ENCODE measurements around the gene ZNF525. TPM values are rescaled to one million over a fixed set of nuclear protein-coding genes. Genes with fewer than 3 reads are reported as not detected.
"Not testable (repeated sequence)": the region's sequence is repeated elsewhere in the genome, so short reads cannot be mapped to it uniquely, and the experiment has no call there.

Gene ZNF525
- total RNA-seq, 1 experiment from 2014 or later = 37.7 TPM

GRCh38 chr19:53409505-53410204 is 44.1 kb downstream of the ZNF525 start:
- Mint-ChIP-seq H3K36me3 (ENCODE audit: insufficient read depth in 1 of 3, low read depth in 3 of 3) (peaks cover 76 to 85% (median 80%) of the 10 kb centered on the region in 3 experiments), H3K4me3 (no peak overlapping the region), H3K9me3 (peaks cover 62 to 71% of the 10 kb centered on the region in 2 experiments), H3K27me3 (ENCODE audit: low read depth) (no peaks in the 10 kb centered on the region), H3K27ac (no peak overlapping the region), H3K4me1 (no peaks in the 10 kb centered on the region)
- Histone ChIP-seq H3K79me1 (ENCODE audit: insufficient read depth, low read depth, low read length, poor library complexity, severe bottlenecking) (no peaks in the 10 kb centered on the region), H2BK15ac (ENCODE audit: low read depth, low read length) (no peak overlapping the region), H2AK5ac (ENCODE audit: insufficient read length, low read length) (no peak overlapping the region), H3K14ac (ENCODE audit: insufficient read depth, low read length) (no peak overlapping the region), H4K8ac (replicated peaks; ENCODE audit: insufficient read length, low read depth, low read length) (no peak overlapping the region), H3K18ac (ENCODE audit: insufficient read length, low read depth, low read length) (no peak overlapping the region), H4K91ac (ENCODE audit: insufficient read length, low read depth, low read length) (no peak overlapping the region), H3K4me2 (ENCODE audit: insufficient read depth, insufficient read length, low read length) (no peak overlapping the region), H2BK5ac (ENCODE audit: insufficient read length, low read length) (no peak overlapping the region), H2BK20ac (ENCODE audit: low read depth, low read length, poor library complexity, severe bottlenecking) (no peak overlapping the region), H4K20me1 (ENCODE audit: control insufficient read depth, insufficient read depth, insufficient read length) (no peaks in the 10 kb centered on the region), H3K56ac (ENCODE audit: insufficient read length, low read depth, low read length) (no peak overlapping the region), H3K4me1 (ENCODE audit: insufficient read depth, low read length) (no peaks in the 10 kb centered on the region), H3K9ac (ENCODE audit: extremely low read depth, insufficient read length, low read length) (no peak overlapping the region), H3K27me3 (ENCODE audit: insufficient read depth, low read length) (no peaks in the 10 kb centered on the region), H2BK120ac (ENCODE audit: low read depth, low read length, poor library complexity, severe bottlenecking) (no peak overlapping the region), H3K27ac (ENCODE audit: insufficient read length, low read depth, low read length) (no peak overlapping the region), H3K4ac (ENCODE audit: low read depth, low read length) (no peak overlapping the region), H3K79me2 (ENCODE audit: insufficient read depth, low read length) (no peaks in the 10 kb centered on the region), H2BK12ac (ENCODE audit: insufficient read length, low read depth, low read length) (no peak overlapping the region), H3K9me3 (ENCODE audit: control insufficient read depth, low read depth, low read length) (peaks cover 37% of the 10 kb centered on the region), H4K5ac (ENCODE audit: insufficient read length, low read depth, low read length) (no peak overlapping the region), H3K23me2 (ENCODE audit: insufficient read length, low read depth, low read length, poor library complexity, severe bottlenecking) (no peaks in the 10 kb centered on the region), H3K23ac (ENCODE audit: insufficient read length, low read depth, low read length) (no peak overlapping the region), H2AFZ (ENCODE audit: low read length) (no peak overlapping the region), H3T11ph (ENCODE audit: low read length) (no peak overlapping the region)
- DNase-seq = no peak
- TF ChIP-seq CTCF (conservative IDR thresholded peaks at IDR 0.05) = no peak
- no CpG with 5 or more reads among the region's 7 CpGs for WGBS (ENCODE audit: extremely low coverage, insufficient read length, low lambda C conversion rate)

GRCh38 chr19:53420520-53421315 is 55.2 kb downstream of the ZNF525 start:
- H2AK5ac ChIP-seq (ENCODE audit: insufficient read length, low read length); H3K27ac Mint-ChIP-seq; H2AFZ ChIP-seq (ENCODE audit: low read length); H3K4ac ChIP-seq (ENCODE audit: low read depth, low read length); H3K27me3 Mint-ChIP-seq (ENCODE audit: low read depth); H4K8ac ChIP-seq (replicated peaks; ENCODE audit: insufficient read length, low read depth, low read length); H3K9me3 ChIP-seq (ENCODE audit: control insufficient read depth, low read depth, low read length); H3K9ac ChIP-seq (ENCODE audit: extremely low read depth, insufficient read length, low read length); H3T11ph ChIP-seq (ENCODE audit: low read length); H3K23me2 ChIP-seq (ENCODE audit: insufficient read length, low read depth, low read length, poor library complexity, severe bottlenecking); H4K20me1 ChIP-seq (ENCODE audit: control insufficient read depth, insufficient read depth, insufficient read length); H3K14ac ChIP-seq (ENCODE audit: insufficient read depth, low read length); H3K79me2 ChIP-seq (ENCODE audit: insufficient read depth, low read length); DNase-seq; H3K56ac ChIP-seq (ENCODE audit: insufficient read length, low read depth, low read length); H3K36me3 Mint-ChIP-seq (ENCODE audit: insufficient read depth in 1 of 3, low read depth in 3 of 3); H2BK20ac ChIP-seq (ENCODE audit: low read depth, low read length, poor library complexity, severe bottlenecking); H2BK12ac ChIP-seq (ENCODE audit: insufficient read length, low read depth, low read length); H4K91ac ChIP-seq (ENCODE audit: insufficient read length, low read depth, low read length); H3K9me3 Mint-ChIP-seq; H2BK120ac ChIP-seq (ENCODE audit: low read depth, low read length, poor library complexity, severe bottlenecking); H3K27me3 ChIP-seq (ENCODE audit: insufficient read depth, low read length); H2BK5ac ChIP-seq (ENCODE audit: insufficient read length, low read length); H4K5ac ChIP-seq (ENCODE audit: insufficient read length, low read depth, low read length); H3K4me1 ChIP-seq (ENCODE audit: insufficient read depth, low read length); H3K4me2 ChIP-seq (ENCODE audit: insufficient read depth, insufficient read length, low read length); H2BK15ac ChIP-seq (ENCODE audit: low read depth, low read length); H3K4me3 Mint-ChIP-seq; H3K23ac ChIP-seq (ENCODE audit: insufficient read length, low read depth, low read length); H3K27ac ChIP-seq (ENCODE audit: insufficient read length, low read depth, low read length); H3K18ac ChIP-seq (ENCODE audit: insufficient read length, low read depth, low read length); H3K79me1 ChIP-seq (ENCODE audit: insufficient read depth, low read depth, low read length, poor library complexity, severe bottlenecking): not testable (repeated sequence)
- WGBS (ENCODE audit: extremely low coverage, insufficient read length, low lambda C conversion rate) = no CpG with 5 or more reads among the region's 11 CpGs
- peaks cover 14 to 23% of the 10 kb centered on the region in 2 experiments for H3K4me1 Mint-ChIP-seq
